Ascending aorta (tissue), 2 donors: ENCODE measurements around the gene KCTD7. TPM values are rescaled to one million over a fixed set of nuclear protein-coding genes. Genes with fewer than 3 reads are reported as not detected.

Source experiments
- DNase-seq, 2 donors: peaks; one replicate each; pipeline ENCODE4 v3.0.0-alpha.2; 2019; ENCODE audit warnings: low spot score in 2 of 2
- H3K27ac ChIP-seq, 2 donors: fragments of 200-600 bp; sonication (generic); one replicate each; pipeline ENCODE4 v1.5.1; 2016 to 2017; ENCODE audit warnings: mild to moderate bottlenecking in 1 of 2
- H3K27me3 ChIP-seq: fragments of 200-600 bp; sonication (generic); one replicate; pipeline ENCODE4 v1.5.1; 2017
- H3K36me3 ChIP-seq, 2 donors: fragments of 200-600 bp; sonication (generic); one replicate each; pipeline ENCODE4 v1.5.1; 2016
- H3K4me1 ChIP-seq, 2 donors: fragments of 200-600 bp; sonication (generic); one replicate each; pipeline ENCODE4 v1.5.1; 2016 to 2017; ENCODE audit warnings: mild to moderate bottlenecking in 1 of 2
- H3K4me3 ChIP-seq, 2 donors: fragments of 200-600 bp; sonication (generic); one replicate each; pipeline ENCODE4 v1.5.1; 2016 to 2017; ENCODE audit warnings: mild to moderate bottlenecking in 1 of 2
- H3K9me3 ChIP-seq, 2 donors: fragments of 200-600 bp; sonication (generic); one replicate each; pipeline ENCODE4 v1.5.1; 2016
- CTCF ChIP-seq, 3 experiments: fragments of 200-600 bp in 2 of 3; fragments of 450-650 bp in 1 of 3; sonication (generic) in 2 of 3; IDR thresholded peaks; one replicate each; pipeline ENCODE4 v1.5.1; 2016 to 2019; ENCODE audit warnings: antibody characterized with exemption in 3 of 3, mild to moderate bottlenecking in 1 of 3, moderate library complexity in 1 of 3
- intact Hi-C: fragments of 100-400 bp; cut with DNase I; formaldehyde crosslinking; loops from one replicate; pipeline ENCODE4 v1.15.1; 2023
- total RNA-seq: library from RNA; depleted of rRNA; stranded (reverse); fragments of >200 nt; gene quantifications from one replicate; pipeline ENCODE4 v1.1.0, GENCODE V29; 2016

The KCTD7 gene
- total RNA-seq, 1 donor from 2014 or later, result 12.5 TPM

- intact Hi-C loops, result no loop called here
- no peaks in the 10 kb centered on the region for H3K4me1 ChIP-seq
- no peak overlapping the region for H3K27ac ChIP-seq
- H3K4me3 ChIP-seq, result no peak overlapping the region
- TF ChIP-seq CTCF (IDR thresholded peaks at IDR 0.05), result no peak
- no peaks in the 10 kb centered on the region for H3K36me3 ChIP-seq
- H3K9me3 ChIP-seq, result no peaks in the 10 kb centered on the region
- H3K27me3 ChIP-seq, result no peaks in the 10 kb centered on the region
- DNase-seq, result no peak
These were observed 36.1 kb downstream of the KCTD7 start for GRCh38 chr7:66664590-66665293.

- Histone ChIP-seq H3K9me3 (no peaks in the 10 kb centered on the region), H3K27ac (no peak overlapping the region), H3K27me3 (no peaks in the 10 kb centered on the region), H3K36me3 (no peaks in the 10 kb centered on the region), H3K4me3 (no peak overlapping the region), H3K4me1 (no peaks in the 10 kb centered on the region)
- DNase-seq, result no peak
- no peak for TF ChIP-seq CTCF (IDR thresholded peaks at IDR 0.05)
- intact Hi-C loops, result no loop called here
These were observed 37.8 kb downstream of the KCTD7 start for GRCh38 chr7:66666313-66666952.

- Histone ChIP-seq H3K9me3 (no peaks in the 10 kb centered on the region), H3K36me3 (no peaks in the 10 kb centered on the region), H3K4me1 (no peaks in the 10 kb centered on the region), H3K27me3 (no peaks in the 10 kb centered on the region), H3K4me3 (no peak overlapping the region), H3K27ac (no peak overlapping the region)
- TF ChIP-seq CTCF (IDR thresholded peaks at IDR 0.05), result no peak
- no peak for DNase-seq
- intact Hi-C loops, result no loop called here
These were observed 38.5 kb downstream of the KCTD7 start for GRCh38 chr7:66667023-66667728.

GRCh38 chr7:66668112-66668511, 39.4 kb downstream of the KCTD7 start:
- no peak for DNase-seq
- intact Hi-C loops, result no loop called here
- H3K36me3 ChIP-seq, result no peaks in the 10 kb centered on the region
- no peaks in the 10 kb centered on the region for H3K9me3 ChIP-seq
- no peaks in the 10 kb centered on the region for H3K27me3 ChIP-seq
- H3K27ac ChIP-seq, result no peak overlapping the region
- no peaks in the 10 kb centered on the region for H3K4me1 ChIP-seq
- no peak for TF ChIP-seq CTCF (IDR thresholded peaks at IDR 0.05)
- H3K4me3 ChIP-seq, result no peak overlapping the region

GRCh38 chr7:66668677-66669076, 40.0 kb downstream of the KCTD7 start:
- Histone ChIP-seq H3K4me3 (no peak overlapping the region), H3K27me3 (no peaks in the 10 kb centered on the region), H3K36me3 (no peaks in the 10 kb centered on the region), H3K27ac (no peak overlapping the region), H3K9me3 (no peaks in the 10 kb centered on the region), H3K4me1 (no peaks in the 10 kb centered on the region)
- DNase-seq, result no peak
- no peak for TF ChIP-seq CTCF (IDR thresholded peaks at IDR 0.05)
- intact Hi-C loops, result no loop called here
